ENCODE results near the gene FBN1.

- TF ChIP-seq POLR2A (IDR thresholded peaks at IDR 0.05) (no peak), CTCF (IDR thresholded peaks at IDR 0.05) (no peak), POLR2AphosphoS5 (IDR thresholded peaks at IDR 0.05) (no peak), EP300 (IDR thresholded peaks at IDR 0.05) (no peak)
These were observed 74.0 kb downstream of the FBN1 start for GRCh38 chr15:48571510-48571909.
